Dedifferentiated amniotic fluid mesenchymal stem cell (primary cell): ENCODE measurements around the gene ELAVL1.
"Not testable (repeated sequence)": the region's sequence is repeated elsewhere in the genome, so short reads cannot be mapped to it uniquely, and the experiment has no call there.

Source experiments
- DNase-seq: peaks from one replicate; pipeline ENCODE4 v3.0.0-alpha.2; 2016; ENCODE audit errors: extremely low spot score

The ELAVL1 gene

GRCh38 chr19:8005534-8006256, at the start of gene ELAVL1:
Gene ELAVL1, minus strand, starts transcription at chr19:8005641. Its CDS starts 13,826 bp downstream, at chr19:7991815.
- peak; percentile 82 for DNase-seq

- no peak for DNase-seq
Observed at GRCh38 chr19:8054169-8054568, 48.7 kb upstream of the ELAVL1 start.

- DNase-seq: no peak
Observed at GRCh38 chr19:8052464-8052859, 47.0 kb upstream of the ELAVL1 start, which contains the start of gene CCL25. Gene CCL25, plus strand, starts transcription at chr19:8052760. Its CDS starts 290 bp downstream, at chr19:8053050.

- no peak for DNase-seq
Observed at GRCh38 chr19:8050274-8051096, 45.0 kb upstream of the ELAVL1 start.

- no peak for DNase-seq
Observed at GRCh38 chr19:8046569-8047165, 41.2 kb upstream of the ELAVL1 start.

GRCh38 chr19:8045872-8046568, 40.6 kb upstream of the ELAVL1 start:
- DNase-seq: no peak

- DNase-seq: no peak
Observed at GRCh38 chr19:8044018-8044417, 38.6 kb upstream of the ELAVL1 start.

GRCh38 chr19:8042900-8043299, 37.5 kb upstream of the ELAVL1 start:
- DNase-seq: no peak

- DNase-seq: no peak
Observed at GRCh38 chr19:8041531-8041931, 36.1 kb upstream of the ELAVL1 start.

GRCh38 chr19:8039231-8039630, 33.8 kb upstream of the ELAVL1 start:
- no peak for DNase-seq

GRCh38 chr19:8038815-8039214, 33.4 kb upstream of the ELAVL1 start:
- no peak for DNase-seq

GRCh38 chr19:8036434-8037099, 31.1 kb upstream of the ELAVL1 start:
- DNase-seq: no peak

- no peak for DNase-seq
Observed at GRCh38 chr19:8034178-8034525, 28.7 kb upstream of the ELAVL1 start.

GRCh38 chr19:8033287-8034177, 28.1 kb upstream of the ELAVL1 start:
- DNase-seq: not testable (repeated sequence)

GRCh38 chr19:8030960-8031359, 25.5 kb upstream of the ELAVL1 start:
- no peak for DNase-seq

- DNase-seq: no peak
Observed at GRCh38 chr19:8028951-8029491, 23.6 kb upstream of the ELAVL1 start.

- DNase-seq: no peak
Observed at GRCh38 chr19:8025316-8025715, 19.9 kb upstream of the ELAVL1 start.

- DNase-seq: not testable (repeated sequence)
Observed at GRCh38 chr19:8024256-8024655, 18.8 kb upstream of the ELAVL1 start.

- DNase-seq: peak; percentile 86
Observed at GRCh38 chr19:8023371-8023770, 17.9 kb upstream of the ELAVL1 start.

GRCh38 chr19:8022275-8022674, 16.8 kb upstream of the ELAVL1 start:
- no peak for DNase-seq
